Retina (tissue), 1 donor: Measurements from ENCODE around the gene ASTL.

Experiments used
- DNase-seq: peaks from one replicate; pipeline ENCODE4 v3.0.0-alpha.2; 2016

The ASTL gene

GRCh38 chr2:96075199-96075771 is 63.0 kb downstream of the ASTL start:
- no peak for DNase-seq

- no peak for DNase-seq
Measured at GRCh38 chr2:96074156-96074555, 64.1 kb downstream of the ASTL start.

- no peak for DNase-seq
Measured at GRCh38 chr2:96073170-96073775, 65.0 kb downstream of the ASTL start.
